ENCODE data around the gene KRT85. TPM values are rescaled to one million over a fixed set of nuclear protein-coding genes. Genes with fewer than 3 reads are reported as not detected.
A peak's percentile ranks its signal among the peaks of the same experiment; 100 is the strongest.
"Not testable (repeated sequence)": the region's sequence is repeated elsewhere in the genome, so short reads cannot be mapped to it uniquely, and the experiment has no call there.

The KRT85 gene
- total RNA-seq, 1 donor from 2014 or later: not detected

- DNase-seq (ENCODE audit: extremely low read depth, low read depth, low spot score): no peak
Observed at GRCh38 chr12:52327830-52328500, 39.3 kb downstream of the KRT85 start.

- peak; percentile 74 for DNase-seq (ENCODE audit: extremely low read depth, low read depth, low spot score)
Observed at GRCh38 chr12:52327052-52327829, 40.0 kb downstream of the KRT85 start.

- no peak for DNase-seq (ENCODE audit: extremely low read depth, low read depth, low spot score)
Observed at GRCh38 chr12:52324153-52324444, 43.2 kb downstream of the KRT85 start.

GRCh38 chr12:52323416-52324152 lies 43.7 kb downstream of the KRT85 start:
- DNase-seq (ENCODE audit: extremely low read depth, low read depth, low spot score): no peak

GRCh38 chr12:52323001-52323400 lies 44.3 kb downstream of the KRT85 start:
- no peak for DNase-seq (ENCODE audit: extremely low read depth, low read depth, low spot score)

- DNase-seq (ENCODE audit: extremely low read depth, low read depth, low spot score): no peak
Observed at GRCh38 chr12:52322069-52322468, 45.2 kb downstream of the KRT85 start.

- DNase-seq (ENCODE audit: extremely low read depth, low read depth, low spot score): no peak
Observed at GRCh38 chr12:52321418-52321817, 45.9 kb downstream of the KRT85 start.

GRCh38 chr12:52320784-52321400 lies 46.4 kb downstream of the KRT85 start, which contains the start of gene KRT83:
Gene KRT83, minus strand, starts transcription at chr12:52321398. Its CDS starts 63 bp downstream, at chr12:52321335.
- DNase-seq (ENCODE audit: extremely low read depth, low read depth, low spot score): no peak

- DNase-seq (ENCODE audit: extremely low read depth, low read depth, low spot score): no peak
Observed at GRCh38 chr12:52319097-52319496, 48.2 kb downstream of the KRT85 start.

GRCh38 chr12:52318241-52318990 lies 48.9 kb downstream of the KRT85 start:
- DNase-seq (ENCODE audit: extremely low read depth, low read depth, low spot score): no peak

- no peak for DNase-seq (ENCODE audit: extremely low read depth, low read depth, low spot score)
Observed at GRCh38 chr12:52317468-52318052, 49.7 kb downstream of the KRT85 start.

GRCh38 chr12:52316701-52317100 lies 50.6 kb downstream of the KRT85 start:
- no peak for DNase-seq (ENCODE audit: extremely low read depth, low read depth, low spot score)

- DNase-seq (ENCODE audit: extremely low read depth, low read depth, low spot score): no peak
Observed at GRCh38 chr12:52316290-52316689, 51.0 kb downstream of the KRT85 start.

- not testable (repeated sequence) for DNase-seq (ENCODE audit: extremely low read depth, low read depth, low spot score)
Observed at GRCh38 chr12:52315721-52316120, 51.6 kb downstream of the KRT85 start.

- DNase-seq (ENCODE audit: extremely low read depth, low read depth, low spot score): no peak
Observed at GRCh38 chr12:52314511-52314910, 52.8 kb downstream of the KRT85 start.

- DNase-seq (ENCODE audit: extremely low read depth, low read depth, low spot score): no peak
Observed at GRCh38 chr12:52313926-52314325, 53.4 kb downstream of the KRT85 start.

- DNase-seq (ENCODE audit: extremely low read depth, low read depth, low spot score): no peak
Observed at GRCh38 chr12:52313461-52313860, 53.8 kb downstream of the KRT85 start.

GRCh38 chr12:52312086-52312485 lies 55.2 kb downstream of the KRT85 start:
- no peak for DNase-seq (ENCODE audit: extremely low read depth, low read depth, low spot score)

- DNase-seq (ENCODE audit: extremely low read depth, low read depth, low spot score): no peak
Observed at GRCh38 chr12:52311285-52311648, 56.0 kb downstream of the KRT85 start.

- DNase-seq (ENCODE audit: extremely low read depth, low read depth, low spot score): no peak
Observed at GRCh38 chr12:52310622-52311284, 56.5 kb downstream of the KRT85 start.
